Liver (tissue), 3 donors: Measurements from ENCODE around the gene SLC1A3.

ENCODE experiments used
- ATF3 ChIP-seq: IDR thresholded peaks from 2 replicates; pipeline ENCODE4 v1.6.1; 2016; ENCODE audit warnings: antibody characterized with exemption
- CTCF ChIP-seq: fragments of 150-350 bp; IDR thresholded peaks from 2 replicates; pipeline ENCODE4 v1.5.1; 2017; ENCODE audit warnings: improper control_type of control experiment, low read depth, low read length; ENCODE audit not compliant: missing input control
- REST ChIP-seq: IDR thresholded peaks from 2 replicates; pipeline ENCODE4 v1.6.1; 2016; ENCODE audit warnings: antibody characterized with exemption, mild to moderate bottlenecking
- donor health status: healthy.
- donor health status: healthy.

- no peak for TF ChIP-seq CTCF
- no peak for TF ChIP-seq REST
- TF ChIP-seq ATF3 = no peak
These were observed 73.0 kb downstream of the SLC1A3 start for GRCh38 chr5:36679221-36679989.
